Measurements from ENCODE around the gene CDH12.

DNA sequence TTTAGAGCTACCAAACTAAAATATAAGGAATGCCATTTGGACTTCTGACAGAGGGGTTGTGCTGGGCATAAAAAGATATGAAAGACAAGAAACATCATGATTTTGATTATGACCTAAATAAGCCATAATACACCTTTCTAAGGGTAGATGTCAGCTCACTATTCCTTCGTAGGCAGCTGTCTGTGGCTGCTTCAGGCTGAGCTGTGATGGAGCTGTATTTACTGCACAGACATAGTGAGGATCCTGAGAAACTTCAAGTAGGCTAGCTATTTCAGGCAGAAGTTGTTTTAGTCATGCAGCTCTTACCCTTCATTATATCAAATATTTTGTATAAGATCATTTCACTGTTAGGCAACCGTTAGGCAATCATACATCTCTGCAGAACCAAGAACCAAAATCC is 511.7 kb downstream of the CDH12 start:
- TF ChIP-seq POLR2AphosphoS5 (IDR thresholded peaks at IDR 0.05; ENCODE audit: low read depth, low read length), result no peak
- no peak for TF ChIP-seq TAF1 (IDR thresholded peaks at IDR 0.05; ENCODE audit: borderline replicate concordance, insufficient read depth, low read length)
- TF ChIP-seq, protein P1, sequence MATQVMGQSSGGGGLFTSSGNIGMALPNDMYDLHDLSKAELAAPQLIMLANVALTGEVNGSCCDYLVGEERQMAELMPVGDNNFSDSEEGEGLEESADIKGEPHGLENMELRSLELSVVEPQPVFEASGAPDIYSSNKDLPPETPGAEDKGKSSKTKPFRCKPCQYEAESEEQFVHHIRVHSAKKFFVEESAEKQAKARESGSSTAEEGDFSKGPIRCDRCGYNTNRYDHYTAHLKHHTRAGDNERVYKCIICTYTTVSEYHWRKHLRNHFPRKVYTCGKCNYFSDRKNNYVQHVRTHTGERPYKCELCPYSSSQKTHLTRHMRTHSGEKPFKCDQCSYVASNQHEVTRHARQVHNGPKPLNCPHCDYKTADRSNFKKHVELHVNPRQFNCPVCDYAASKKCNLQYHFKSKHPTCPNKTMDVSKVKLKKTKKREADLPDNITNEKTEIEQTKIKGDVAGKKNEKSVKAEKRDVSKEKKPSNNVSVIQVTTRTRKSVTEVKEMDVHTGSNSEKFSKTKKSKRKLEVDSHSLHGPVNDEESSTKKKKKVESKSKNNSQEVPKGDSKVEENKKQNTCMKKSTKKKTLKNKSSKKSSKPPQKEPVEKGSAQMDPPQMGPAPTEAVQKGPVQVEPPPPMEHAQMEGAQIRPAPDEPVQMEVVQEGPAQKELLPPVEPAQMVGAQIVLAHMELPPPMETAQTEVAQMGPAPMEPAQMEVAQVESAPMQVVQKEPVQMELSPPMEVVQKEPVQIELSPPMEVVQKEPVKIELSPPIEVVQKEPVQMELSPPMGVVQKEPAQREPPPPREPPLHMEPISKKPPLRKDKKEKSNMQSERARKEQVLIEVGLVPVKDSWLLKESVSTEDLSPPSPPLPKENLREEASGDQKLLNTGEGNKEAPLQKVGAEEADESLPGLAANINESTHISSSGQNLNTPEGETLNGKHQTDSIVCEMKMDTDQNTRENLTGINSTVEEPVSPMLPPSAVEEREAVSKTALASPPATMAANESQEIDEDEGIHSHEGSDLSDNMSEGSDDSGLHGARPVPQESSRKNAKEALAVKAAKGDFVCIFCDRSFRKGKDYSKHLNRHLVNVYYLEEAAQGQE (IDR thresholded peaks at IDR 0.05; ENCODE audit: insufficient read depth in 1 of 2, low read depth in 2 of 2, low read length in 2 of 2), result no peak
- no peak for TF ChIP-seq SIN3A (IDR thresholded peaks at IDR 0.05; ENCODE audit: borderline replicate concordance, insufficient read depth, low read length)
- no peak for TF ChIP-seq FOXP2 (optimal IDR thresholded peaks at IDR 0.05; ENCODE audit: borderline replicate concordance, extremely low read depth, extremely low read length, insufficient read depth)

Data from PFSK-1 (cell line).